ENCODE results near the gene PCNX1.

GRCh38 chr14:70999117-70999516 lies 91.9 kb downstream of the PCNX1 start:
- TF ChIP-seq EZH2phosphoT487 (IDR thresholded peaks at IDR 0.05; ENCODE audit: borderline replicate concordance, low read length) (no peak), CTCF (IDR thresholded peaks at IDR 0.05; ENCODE audit: low read depth, low read length, poor library complexity, severe bottlenecking) (no peak)

Measured in DOHH2 (cell line).